Ishikawa (cell line): ENCODE results near the gene ALAS1.

Experiments
- CEBPB ChIP-seq: IDR thresholded peaks from 2 replicates; pipeline ENCODE4 v1.6.1; 2012
- CREB1 ChIP-seq: IDR thresholded peaks from 2 replicates; pipeline ENCODE4 v1.6.1; 2012; ENCODE audit warnings: low read depth
- EGR1 ChIP-seq: IDR thresholded peaks from 2 replicates; pipeline ENCODE4 v1.6.1; 2012
- EP300 ChIP-seq: IDR thresholded peaks from 2 replicates; pipeline ENCODE4 v1.6.1; 2012; ENCODE audit warnings: borderline replicate concordance
- FOXM1 ChIP-seq: IDR thresholded peaks from 2 replicates; pipeline ENCODE4 v1.6.1; 2012; ENCODE audit warnings: low read depth, borderline replicate concordance
- MAX ChIP-seq: IDR thresholded peaks from 2 replicates; pipeline ENCODE4 v1.6.1; 2012
- NFIC ChIP-seq: IDR thresholded peaks from 2 replicates; pipeline ENCODE4 v1.6.1; 2012
- RAD21 ChIP-seq: IDR thresholded peaks from 2 replicates; pipeline ENCODE4 v1.6.1; 2012; ENCODE audit warnings: low read depth
- REST ChIP-seq: IDR thresholded peaks from 2 replicates; pipeline ENCODE4 v1.6.1; 2012; ENCODE audit warnings: low read depth, mild to moderate bottlenecking
- TAF1 ChIP-seq: IDR thresholded peaks from 2 replicates; pipeline ENCODE4 v1.6.1; 2012; ENCODE audit warnings: low read depth, mild to moderate bottlenecking
- TCF12 ChIP-seq: IDR thresholded peaks from 2 replicates; pipeline ENCODE4 v1.6.1; 2012; ENCODE audit warnings: low read depth
- TEAD4 ChIP-seq: IDR thresholded peaks from 2 replicates; pipeline ENCODE4 v1.6.1; 2012
- USF1 ChIP-seq: IDR thresholded peaks from 2 replicates; pipeline ENCODE4 v1.6.1; 2012
- YY1 ChIP-seq: IDR thresholded peaks from 2 replicates; pipeline ENCODE4 v1.6.1; 2012; ENCODE audit warnings: low read depth
- ZBTB7A ChIP-seq: IDR thresholded peaks from 2 replicates; pipeline ENCODE4 v1.6.1; 2012; ENCODE audit warnings: low read depth

Gene ALAS1

GRCh38 chr3:52232279-52233107 is 34.5 kb downstream of the ALAS1 start:
- TF ChIP-seq USF1 (no peak), RAD21 (peak; percentile 32; the same call in 1 of the 2 replicates), TAF1 (no peak), YY1 (no peak)

GRCh38 chr3:52233108-52233591 is 35.2 kb downstream of the ALAS1 start:
- TF ChIP-seq EGR1 = no peak
- TF ChIP-seq MAX = no peak
- no peak for TF ChIP-seq CREB1
- no peak for TF ChIP-seq TEAD4
- TF ChIP-seq RAD21 = no peak
- no peak for TF ChIP-seq CEBPB
- no peak for TF ChIP-seq USF1
- no peak for TF ChIP-seq TAF1
- no peak for TF ChIP-seq REST
- no peak for TF ChIP-seq EP300
- no peak for TF ChIP-seq ZBTB7A
- no peak for TF ChIP-seq TCF12
- no peak for TF ChIP-seq YY1

- TF ChIP-seq MAX = no peak
These were observed 36.0 kb downstream of the ALAS1 start for GRCh38 chr3:52233968-52234367.

GRCh38 chr3:52234516-52235447 is 36.8 kb downstream of the ALAS1 start:
- no peak for TF ChIP-seq TCF12
- TF ChIP-seq FOXM1 = no peak
- TF ChIP-seq NFIC = no peak
- TF ChIP-seq MAX = no peak
- no peak for TF ChIP-seq RAD21
- TF ChIP-seq CREB1 = no peak
- TF ChIP-seq YY1 = no peak
- no peak for TF ChIP-seq CEBPB

GRCh38 chr3:52236424-52236886 is 38.5 kb downstream of the ALAS1 start:
- TF ChIP-seq RAD21 (no peak), REST (no peak), TAF1 (no peak), CREB1 (no peak), TCF12 (no peak), CEBPB (no peak), EGR1 (no peak), ZBTB7A (no peak), USF1 (no peak), MAX (no peak), TEAD4 (no peak), YY1 (no peak), NFIC (no peak)
